HepG2 (cell line): ENCODE data around the gene SIGMAR1. TPM values are rescaled to one million over a fixed set of nuclear protein-coding genes. Genes with fewer than 3 reads are reported as not detected.
A peak's percentile ranks its signal among the peaks of the same experiment; 100 is the strongest.

Experiments used
- ATAC-seq: fragments of 200-7000 bp; cut with Tn5 transposase; 3 replicates; pipeline ENCODE4 v1.9.1; 2020; ENCODE audit warnings: mild to moderate bottlenecking, moderate library complexity
- BruUV-seq: library from RNA; stranded (reverse); fragments of 400-500 nt; replicated peaks from 2 replicates; lab custom pipeline; 2021; lab: Mats Ljungman, UMichigan
- CTCF ChIA-PET: fragments of 300-600 bp; formaldehyde crosslinking; extraction: SDS; loops from one replicate; lab custom pipeline; 2021; ENCODE audit warnings: low total read pairs, inconsistent platforms, low intra/inter-chr PET ratio; lab: Yijun Ruan, JAX
- POLR2A ChIA-PET: fragments of 350-600 bp; sonication (Branson Sonifier 250); formaldehyde crosslinking; loops from one replicate; lab custom pipeline; 2020; ENCODE audit warnings: antibody characterized with exemption, inconsistent platforms; lab: Yijun Ruan, JAX
- DNase-seq: peaks from one replicate; pipeline ENCODE4 v3.0.0-alpha.2; 2015; ENCODE audit warnings: low spot score
- FAIRE-seq: peaks from 3 replicates; lab custom pipeline; 2011; peaks lifted over from hg19 to GRCh38; lab: Jason Lieb, UNC
- H2AFZ ChIP-seq: one replicate; pipeline ENCODE4 v1.6.1; 2011; ENCODE audit warnings: low read length, inconsistent platforms
- H3K27ac ChIP-seq: fragments of 300-600 bp; 3 replicates; pipeline ENCODE4 v1.8.0; 2011; ENCODE audit warnings: mixed run types, mild to moderate bottlenecking, mixed read lengths, low read length, inconsistent platforms; ENCODE audit not compliant: insufficient read depth; ENCODE audit errors: extremely low read length
- H3K27me3 ChIP-seq, 2 experiments: fragments of 200-600 bp in 1 of 2; 2 replicates in 1 of 2; 3 replicates in 1 of 2; pipeline versions ENCODE4 v1.6.0 to v1.8.0; 2011; ENCODE audit warnings: low read length in 2 of 2, mild to moderate bottlenecking in 2 of 2, moderate library complexity in 2 of 2, inconsistent platforms in 1 of 2; ENCODE audit not compliant: insufficient read depth in 2 of 2, control insufficient read depth in 1 of 2
- H3K36me3 ChIP-seq, 2 experiments: fragments of 200-600 bp in 1 of 2; replicated peaks in 1 of 2; 2 replicates in 1 of 2; 3 replicates in 1 of 2; pipeline versions ENCODE4 v1.5.1 to v1.8.0; 2011; ENCODE audit warnings: low read length in 2 of 2, inconsistent platforms in 1 of 2; ENCODE audit not compliant: insufficient read depth in 2 of 2, control insufficient read depth in 1 of 2
- H3K4me1 ChIP-seq: 2 replicates; pipeline ENCODE4 v1.5.1; 2012; ENCODE audit warnings: low read length, inconsistent platforms; ENCODE audit not compliant: insufficient read depth
- H3K4me2 ChIP-seq: 2 replicates; pipeline ENCODE4 v1.6.0; 2011; ENCODE audit warnings: low read depth, low read length, inconsistent platforms
- H3K4me3 ChIP-seq, 3 experiments: fragments of 200-600 bp in 1 of 3; sonication (generic), shearing (Covaris generic) in 1 of 3; replicated peaks in 1 of 3; 2 replicates each; pipeline ENCODE4 v1.5.1; 2011 to 2016; ENCODE audit warnings: low read length in 3 of 3, inconsistent platforms in 2 of 3, low read depth in 2 of 3, mild to moderate bottlenecking in 2 of 3, control low read depth in 1 of 3, mixed read lengths in 1 of 3; ENCODE audit not compliant: insufficient read depth in 1 of 3
- H3K79me2 ChIP-seq: one replicate; pipeline ENCODE4 v1.6.1; 2011; ENCODE audit warnings: low read length, inconsistent platforms; ENCODE audit not compliant: insufficient read depth
- H3K9ac ChIP-seq: 2 replicates; pipeline ENCODE4 v1.6.0; 2011; ENCODE audit warnings: mild to moderate bottlenecking, low read depth, low read length, inconsistent platforms; ENCODE audit not compliant: insufficient read depth
- H3K9me3 ChIP-seq: 2 replicates; pipeline ENCODE4 v1.5.1; 2012; ENCODE audit warnings: mild to moderate bottlenecking, low read length
- H4K20me1 ChIP-seq: 2 replicates; pipeline ENCODE4 v1.6.0; 2011; ENCODE audit warnings: inconsistent platforms, mild to moderate bottlenecking, low read length, moderate library complexity; ENCODE audit not compliant: insufficient read depth
- DR1 ChIP-seq: sonication (generic); formaldehyde crosslinking; IDR thresholded peaks from 2 replicates; pipeline ENCODE4 v1.8.0; 2021; ENCODE audit warnings: mild to moderate bottlenecking, missing genetic modification reagents, inconsistent platforms
- GABPA ChIP-seq, 2 experiments: IDR thresholded peaks; 2 replicates each; pipeline ENCODE4 v1.6.1; 2011 to 2016; ENCODE audit warnings: low read depth in 2 of 2, low read length in 1 of 2, missing biosample characterization in 1 of 2, missing genetic modification characterization in 1 of 2
- KLF6 ChIP-seq: IDR thresholded peaks from 2 replicates; pipeline ENCODE4 v1.8.0; 2016; ENCODE audit warnings: missing biosample characterization, missing genetic modification reagents
- POLR2G ChIP-seq: fragments of 200-400 bp; formaldehyde crosslinking; IDR thresholded peaks from 2 replicates; pipeline ENCODE4 v1.6.1; 2018; ENCODE audit warnings: mild to moderate bottlenecking, low read depth, low read length, moderate library complexity
- SAP130 ChIP-seq: IDR thresholded peaks from 2 replicates; pipeline ENCODE4 v1.6.1; 2016; ENCODE audit warnings: low read depth
- TEAD3 ChIP-seq: optimal IDR thresholded peaks from 2 replicates; pipeline ENCODE3; 2016; ENCODE audit warnings: borderline replicate concordance
- ZFAT ChIP-seq: sonication (generic); formaldehyde crosslinking; conservative IDR thresholded peaks from 2 replicates; pipeline ENCODE4 v1.8.1; 2023; ENCODE audit warnings: missing genetic modification reagents, inconsistent platforms
- ZFX ChIP-seq: sonication (generic); formaldehyde crosslinking; IDR thresholded peaks from 2 replicates; pipeline ENCODE4 v1.4.0; 2020; ENCODE audit warnings: mild to moderate bottlenecking, low read depth, missing genetic modification reagents, moderate library complexity
- ZNF121 ChIP-seq: sonication (generic); formaldehyde crosslinking; IDR thresholded peaks from 2 replicates; pipeline ENCODE4 v1.5.0; 2020; ENCODE audit warnings: mild to moderate bottlenecking, missing genetic modification reagents
- ZNF264 ChIP-seq: sonication (generic); formaldehyde crosslinking; IDR thresholded peaks from 2 replicates; pipeline ENCODE4 v1.4.0; 2020; ENCODE audit warnings: missing genetic modification reagents
- ZNF329 ChIP-seq: sonication (generic); formaldehyde crosslinking; IDR thresholded peaks from 2 replicates; pipeline ENCODE4 v1.9.0; 2021; ENCODE audit warnings: low read depth, mild to moderate bottlenecking, missing genetic modification reagents
- WGBS: methylation state at CpG from one replicate; pipeline ENCODE4 v1.1.6; 2017; ENCODE audit warnings: low lambda C conversion rate; 5-methylcytosine and 5-hydroxymethylcytosine counted together
- in situ Hi-C: cut with HindIII; loops from 2 replicates; pipeline ENCODE4 v1.10.0; 2017; ENCODE audit warnings: low pct_unique_long_range_greater_than_20kb; ENCODE audit not compliant: extremely low pct_ligation_motif_present
- intact Hi-C: fragments of 100-400 bp; cut with micrococcal nuclease; formaldehyde crosslinking; loops from one replicate; pipeline ENCODE4 v1.10.0; 2022; ENCODE audit not compliant: unreplicated experiment
- polyA plus RNA-seq, 8 experiments: library from polyadenylated mRNA; depleted of rRNA in 3 of 8; stranded (reverse) in 7 of 8; unstranded in 1 of 8; fragments of >200 nt; fragmentation: Illumina TruSeq in 4 of 8; extraction: Trizol in 4 of 8; gene quantifications; 2 replicates each; pipeline versions ENCODE4 v1.2.1 to v1.2.3, GENCODE V29; 2011 to 2016; ENCODE audit warnings: low read depth in 4 of 8, missing spikeins in 1 of 8, mixed read lengths in 1 of 8; ENCODE audit not compliant: insufficient read depth in 1 of 8
- total RNA-seq, 5 experiments: library from RNA; depleted of rRNA; stranded (reverse); fragments of >200 nt; fragmentation: Illumina TruSeq; extraction: Trizol; gene quantifications; 2 replicates each; pipeline ENCODE4 v1.2.3, GENCODE V29; 2016; ENCODE audit warnings: low read depth in 1 of 5
- TF ChIP-seq, protein P1 (sequence below): sonication (generic); formaldehyde crosslinking; IDR thresholded peaks from 2 replicates; pipeline ENCODE4 v1.5.0; 2020; ENCODE audit warnings: mild to moderate bottlenecking, missing genetic modification reagents, moderate library complexity
- TF ChIP-seq, protein P2 (sequence below): IDR thresholded peaks from 2 replicates; pipeline ENCODE4 v1.6.1; 2016; ENCODE audit warnings: low read depth, borderline replicate concordance
- TF ChIP-seq, protein P3 (sequence below): sonication (generic); formaldehyde crosslinking; IDR thresholded peaks from 2 replicates; pipeline ENCODE4 v1.4.0; 2020; ENCODE audit warnings: missing genetic modification reagents, borderline replicate concordance
- TF ChIP-seq, protein P4 (sequence below): IDR thresholded peaks from 2 replicates; pipeline ENCODE4 v1.6.1; 2016; ENCODE audit warnings: mild to moderate bottlenecking
- TF ChIP-seq, protein P5 (sequence below): sonication (generic); formaldehyde crosslinking; IDR thresholded peaks from 2 replicates; pipeline ENCODE4 v1.4.0; 2020; ENCODE audit warnings: missing genetic modification reagents, mild to moderate bottlenecking, borderline replicate concordance

Gene SIGMAR1
- total and polyA plus RNA-seq, 2 of the 13 experiments (the other 11 are each of a cell fraction or from before 2014, with no cell fraction given): 38.9 to 60.8 TPM

DNA sequence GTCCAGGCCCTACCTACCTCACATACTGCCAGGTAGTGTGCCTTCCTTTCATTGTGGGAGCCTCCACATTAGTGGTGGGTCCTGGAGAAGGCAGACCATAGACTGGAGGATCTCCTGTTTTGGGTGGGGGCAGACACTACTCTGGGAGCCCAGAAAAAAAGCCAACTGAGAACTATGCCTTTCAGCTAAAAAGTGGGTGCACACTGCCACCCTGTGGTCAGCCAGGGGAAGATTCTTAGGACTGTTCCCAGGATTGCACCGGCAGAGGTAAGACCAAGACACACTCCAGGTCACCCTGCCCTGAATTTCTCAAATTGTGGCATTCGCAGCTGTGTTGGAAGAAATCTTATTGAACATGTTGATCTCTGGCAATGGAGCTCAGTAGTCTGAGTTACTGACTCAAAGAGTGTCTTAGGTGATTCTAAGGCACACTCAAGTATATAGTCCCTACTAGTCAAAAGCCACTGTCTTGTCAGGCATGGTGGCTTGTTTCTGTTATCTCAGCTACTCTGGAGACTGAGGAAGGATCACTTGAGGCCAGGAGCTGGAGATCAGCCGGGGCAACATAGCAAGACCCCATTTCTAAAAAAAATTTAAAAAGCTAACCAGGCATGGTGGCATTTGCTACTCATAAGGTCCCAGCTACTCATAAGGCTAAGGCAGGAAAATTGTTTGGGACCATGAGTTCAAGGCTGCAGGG lies 3.6 kb downstream of the SIGMAR1 start:
- intact Hi-C loops: loop anchor here (1.0 kb wide), 1 partner anchor 22 kb away; the partner anchor contains the start of gene RPP25L
- Histone ChIP-seq H3K27ac (no peak overlapping the region), H3K9me3 (no peaks in the 10 kb centered on the region), H2AFZ (no peak overlapping the region), H3K36me3 (peaks cover 3 to 4% of the 10 kb centered on the region in 2 experiments; a peak in 3 of 5 replicates), H3K4me3 (no peak overlapping the region), H4K20me1 (no peaks in the 10 kb centered on the region), H3K4me1 (peaks cover 62% of the 10 kb centered on the region), H3K79me2 (peaks cover 14% of the 10 kb centered on the region), H3K4me2 (no peak overlapping the region), H3K27me3 (no peaks in the 10 kb centered on the region; a peak in 1 of 5 replicates), H3K9ac (no peak overlapping the region)
- POLR2A ChIA-PET: interaction anchor here (0.7 to 6.9 kb wide), 6 partner anchors 9 to 27 kb away, joined by 3 to 100 read pairs (median 4); partner anchors contain the start of genes DCTN3, GALT, IL11RA and RPP25L
- BruUV-seq: no TSS peak
- in situ Hi-C loops: no loop called here
- DNase-seq (peak; percentile 56), FAIRE-seq (peak; percentile 93), ATAC-seq (peak; percentile 27)
- CTCF ChIA-PET: interaction anchor here (0.5 to 4.5 kb wide), 8 partner anchors 13 to 901 kb away, joined by 3 to 54 read pairs (median 7); partner anchors contain the start of genes GALT and RPP25L
- WGBS: 44% methylated on average over 2 of the region's 3 CpGs
- TF ChIP-seq ZFX: 0 out of 2 replicates have a peak, but pooled peaks have one; percentile 34
- TF ChIP-seq, protein P1, sequence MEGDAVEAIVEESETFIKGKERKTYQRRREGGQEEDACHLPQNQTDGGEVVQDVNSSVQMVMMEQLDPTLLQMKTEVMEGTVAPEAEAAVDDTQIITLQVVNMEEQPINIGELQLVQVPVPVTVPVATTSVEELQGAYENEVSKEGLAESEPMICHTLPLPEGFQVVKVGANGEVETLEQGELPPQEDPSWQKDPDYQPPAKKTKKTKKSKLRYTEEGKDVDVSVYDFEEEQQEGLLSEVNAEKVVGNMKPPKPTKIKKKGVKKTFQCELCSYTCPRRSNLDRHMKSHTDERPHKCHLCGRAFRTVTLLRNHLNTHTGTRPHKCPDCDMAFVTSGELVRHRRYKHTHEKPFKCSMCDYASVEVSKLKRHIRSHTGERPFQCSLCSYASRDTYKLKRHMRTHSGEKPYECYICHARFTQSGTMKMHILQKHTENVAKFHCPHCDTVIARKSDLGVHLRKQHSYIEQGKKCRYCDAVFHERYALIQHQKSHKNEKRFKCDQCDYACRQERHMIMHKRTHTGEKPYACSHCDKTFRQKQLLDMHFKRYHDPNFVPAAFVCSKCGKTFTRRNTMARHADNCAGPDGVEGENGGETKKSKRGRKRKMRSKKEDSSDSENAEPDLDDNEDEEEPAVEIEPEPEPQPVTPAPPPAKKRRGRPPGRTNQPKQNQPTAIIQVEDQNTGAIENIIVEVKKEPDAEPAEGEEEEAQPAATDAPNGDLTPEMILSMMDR (CRISPR knock-in tag): peak; percentile 90
- TF ChIP-seq, protein P2, sequence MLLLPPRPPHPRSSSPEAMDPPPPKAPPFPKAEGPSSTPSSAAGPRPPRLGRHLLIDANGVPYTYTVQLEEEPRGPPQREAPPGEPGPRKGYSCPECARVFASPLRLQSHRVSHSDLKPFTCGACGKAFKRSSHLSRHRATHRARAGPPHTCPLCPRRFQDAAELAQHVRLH (CRISPR knock-in tag): peak; percentile 46; the same call in 1 of the 2 replicates
- TF ChIP-seq ZNF329 (CRISPR knock-in tag): no peak
- no peak for TF ChIP-seq DR1
- TF ChIP-seq ZFAT (CRISPR knock-in tag): no peak
- TF ChIP-seq ZNF121 (CRISPR knock-in tag): peak; percentile 89
- TF ChIP-seq SAP130: 0 out of 2 replicates have a peak, but pooled peaks have one; percentile 32
- TF ChIP-seq GABPA (IDR thresholded peaks at IDR 0.05; ENCODE audit: low read depth, low read length): no peak
- 0 out of 2 replicates have a peak, but pooled peaks have one; percentile 15 for TF ChIP-seq GABPA (CRISPR knock-in tag; IDR thresholded peaks at IDR 0.05; ENCODE audit: low read depth)
- TF ChIP-seq ZNF264 (CRISPR knock-in tag): no peak
- TF ChIP-seq, protein P3, sequence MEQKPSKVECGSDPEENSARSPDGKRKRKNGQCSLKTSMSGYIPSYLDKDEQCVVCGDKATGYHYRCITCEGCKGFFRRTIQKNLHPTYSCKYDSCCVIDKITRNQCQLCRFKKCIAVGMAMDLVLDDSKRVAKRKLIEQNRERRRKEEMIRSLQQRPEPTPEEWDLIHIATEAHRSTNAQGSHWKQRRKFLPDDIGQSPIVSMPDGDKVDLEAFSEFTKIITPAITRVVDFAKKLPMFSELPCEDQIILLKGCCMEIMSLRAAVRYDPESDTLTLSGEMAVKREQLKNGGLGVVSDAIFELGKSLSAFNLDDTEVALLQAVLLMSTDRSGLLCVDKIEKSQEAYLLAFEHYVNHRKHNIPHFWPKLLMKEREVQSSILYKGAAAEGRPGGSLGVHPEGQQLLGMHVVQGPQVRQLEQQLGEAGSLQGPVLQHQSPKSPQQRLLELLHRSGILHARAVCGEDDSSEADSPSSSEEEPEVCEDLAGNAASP (CRISPR knock-in tag): peak; percentile 49; the same call in 1 of the 2 replicates
- TF ChIP-seq TEAD3 (CRISPR knock-in tag): peak; percentile 56
- TF ChIP-seq, protein P4, sequence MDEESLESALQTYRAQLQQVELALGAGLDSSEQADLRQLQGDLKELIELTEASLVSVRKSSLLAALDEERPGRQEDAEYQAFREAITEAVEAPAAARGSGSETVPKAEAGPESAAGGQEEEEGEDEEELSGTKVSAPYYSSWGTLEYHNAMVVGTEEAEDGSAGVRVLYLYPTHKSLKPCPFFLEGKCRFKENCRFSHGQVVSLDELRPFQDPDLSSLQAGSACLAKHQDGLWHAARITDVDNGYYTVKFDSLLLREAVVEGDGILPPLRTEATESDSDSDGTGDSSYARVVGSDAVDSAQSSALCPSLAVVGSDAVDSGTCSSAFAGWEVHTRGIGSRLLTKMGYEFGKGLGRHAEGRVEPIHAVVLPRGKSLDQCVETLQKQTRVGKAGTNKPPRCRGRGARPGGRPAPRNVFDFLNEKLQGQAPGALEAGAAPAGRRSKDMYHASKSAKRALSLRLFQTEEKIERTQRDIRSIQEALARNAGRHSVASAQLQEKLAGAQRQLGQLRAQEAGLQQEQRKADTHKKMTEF (CRISPR knock-in tag): peak; percentile 23; the same call in 1 of the 2 replicates
- TF ChIP-seq KLF6: 0 out of 2 replicates have a peak, but pooled peaks have one; percentile 28
- TF ChIP-seq POLR2G: 0 out of 2 replicates have a peak, but pooled peaks have one; percentile 13
- TF ChIP-seq, protein P5, sequence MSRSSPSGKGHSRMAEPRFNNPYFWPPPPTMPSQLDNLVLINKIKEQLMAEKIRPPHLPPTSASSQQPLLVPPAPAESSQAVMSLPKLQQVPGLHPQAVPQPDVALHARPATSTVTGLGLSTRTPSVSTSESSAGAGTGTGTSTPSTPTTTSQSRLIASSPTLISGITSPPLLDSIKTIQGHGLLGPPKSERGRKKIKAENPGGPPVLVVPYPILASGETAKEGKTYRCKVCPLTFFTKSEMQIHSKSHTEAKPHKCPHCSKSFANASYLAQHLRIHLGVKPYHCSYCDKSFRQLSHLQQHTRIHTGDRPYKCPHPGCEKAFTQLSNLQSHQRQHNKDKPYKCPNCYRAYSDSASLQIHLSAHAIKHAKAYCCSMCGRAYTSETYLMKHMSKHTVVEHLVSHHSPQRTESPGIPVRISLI (CRISPR knock-in tag): peak; percentile 78; the same call in 1 of the 2 replicates
